Measurements from ENCODE around the gene SCYGR2.
A peak's percentile ranks its signal among the peaks of the same experiment; 100 is the strongest.

Gene SCYGR2

GRCh38 chr2:227597036-227597435 lies 1.7 kb upstream of the SCYGR2 start:
- peaks cover 23% of the 10 kb centered on the region for H3K27me3 Mint-ChIP-seq
- H3K9me3 Mint-ChIP-seq, result no peaks in the 10 kb centered on the region

DNA sequence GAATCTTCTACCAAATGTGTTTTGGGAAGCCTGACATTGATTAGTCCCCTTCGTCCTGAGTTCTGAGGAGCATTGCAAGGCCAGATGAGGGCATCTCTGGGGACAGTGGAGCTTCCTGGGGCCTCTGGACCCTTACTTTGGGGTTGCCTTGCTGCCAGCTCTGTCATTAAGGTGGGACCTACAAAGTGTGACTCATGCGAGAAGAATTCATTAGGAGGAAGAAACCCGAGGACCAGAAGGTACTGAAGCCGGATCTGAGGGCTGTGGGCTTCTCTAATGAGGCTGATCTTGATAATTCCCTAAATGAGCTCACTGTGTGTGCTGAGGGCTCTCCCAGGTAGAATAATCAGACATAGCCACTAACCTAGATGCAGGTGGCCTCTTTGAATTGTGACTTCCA lies 695 bp upstream of the SCYGR2 start:
- Mint-ChIP-seq H3K36me3 (no peaks in the 10 kb centered on the region), H3K4me3 (no peak overlapping the region), H3K27ac (no peak overlapping the region), H3K27me3 (peaks cover 26% of the 10 kb centered on the region), H3K9me3 (no peaks in the 10 kb centered on the region), H3K4me1 (peaks cover under 1% of the 10 kb centered on the region)
- ATAC-seq (ENCODE audit: low read depth) (no peak), DNase-seq (ENCODE audit: low spot score in 2 of 2) (no peak)

More at GRCh38 chr2:227597036-227597435, 1.7 kb upstream of the SCYGR2 start:
- H3K36me3 Mint-ChIP-seq, result no peaks in the 10 kb centered on the region
- ATAC-seq (ENCODE audit: low read depth) (no peak), DNase-seq (ENCODE audit: low spot score in 2 of 2) (no peak)
- no peak overlapping the region for H3K27ac Mint-ChIP-seq
- H3K4me1 Mint-ChIP-seq, result peaks cover 2% of the 10 kb centered on the region
- H3K4me3 Mint-ChIP-seq, result no peak overlapping the region

GRCh38 chr2:227602358-227602757 lies 3.7 kb downstream of the SCYGR2 start:
- H3K4me3 Mint-ChIP-seq, result no peak overlapping the region
- H3K9me3 Mint-ChIP-seq, result no peaks in the 10 kb centered on the region
- DNase-seq (ENCODE audit: low spot score in 2 of 2) (no peak), ATAC-seq (ENCODE audit: low read depth) (no peak)
- peaks cover 18% of the 10 kb centered on the region for H3K27me3 Mint-ChIP-seq
- H3K4me1 Mint-ChIP-seq, result no peaks in the 10 kb centered on the region
- H3K27ac Mint-ChIP-seq, result no peak overlapping the region
- no peaks in the 10 kb centered on the region for H3K36me3 Mint-ChIP-seq

GRCh38 chr2:227606476-227606875 lies 7.8 kb downstream of the SCYGR2 start:
- Mint-ChIP-seq H3K4me3 (no peak overlapping the region), H3K27me3 (peaks cover 12% of the 10 kb centered on the region), H3K9me3 (no peaks in the 10 kb centered on the region), H3K36me3 (no peaks in the 10 kb centered on the region), H3K4me1 (peaks cover 9% of the 10 kb centered on the region), H3K27ac (no peak overlapping the region)
- DNase-seq (ENCODE audit: low spot score in 2 of 2) (no peak), ATAC-seq (ENCODE audit: low read depth) (no peak)

GRCh38 chr2:227607941-227608340 lies 9.2 kb downstream of the SCYGR2 start:
- no peak overlapping the region for H3K27ac Mint-ChIP-seq
- no peak overlapping the region for H3K4me3 Mint-ChIP-seq
- H3K36me3 Mint-ChIP-seq, result no peaks in the 10 kb centered on the region
- peaks cover 9% of the 10 kb centered on the region for H3K4me1 Mint-ChIP-seq
- H3K9me3 Mint-ChIP-seq, result no peaks in the 10 kb centered on the region
- no peak for DNase-seq (ENCODE audit: low spot score in 2 of 2)
- no peak for ATAC-seq (ENCODE audit: low read depth)
- H3K27me3 Mint-ChIP-seq, result peaks cover 13% of the 10 kb centered on the region

DNA sequence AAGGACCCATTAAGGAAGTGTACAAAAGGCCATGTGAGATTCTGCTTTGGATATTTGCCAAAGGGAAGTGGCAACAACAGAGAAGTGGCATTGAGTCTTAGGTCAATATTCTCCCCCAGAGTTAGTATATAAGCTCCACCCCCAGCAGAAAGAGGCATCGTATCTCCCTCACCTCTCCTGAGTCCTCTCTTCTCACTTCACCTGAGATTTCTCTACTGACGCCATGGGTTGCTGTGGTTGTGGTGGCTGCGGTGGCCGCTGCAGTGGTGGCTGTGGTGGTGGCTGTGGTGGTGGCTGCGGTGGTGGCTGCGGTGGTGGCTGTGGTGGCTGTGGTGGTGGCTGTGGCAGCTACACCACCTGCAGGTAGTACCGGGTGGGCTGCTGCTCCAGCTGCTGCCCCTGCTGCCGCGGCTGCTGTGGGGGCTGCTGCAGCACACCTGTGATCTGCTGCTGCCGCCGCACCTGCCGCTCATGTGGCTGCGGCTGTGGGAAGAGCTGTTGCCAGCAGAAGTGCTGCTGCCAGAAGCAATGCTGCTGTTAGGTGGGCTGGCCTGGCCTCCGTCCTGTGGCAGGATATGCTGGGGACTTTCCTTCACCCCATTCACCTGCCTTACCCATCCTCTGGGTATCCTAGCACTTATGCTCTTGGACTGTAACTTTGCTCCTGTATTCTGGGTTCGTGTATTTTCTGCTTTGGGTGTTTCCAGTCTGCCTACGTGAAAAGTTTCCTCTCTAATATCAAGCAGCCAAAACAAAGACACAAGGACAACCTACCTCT lies 10.1 kb downstream of the SCYGR2 start:
- H3K4me3 Mint-ChIP-seq, result no peak overlapping the region
- H3K4me1 Mint-ChIP-seq, result peaks cover 9% of the 10 kb centered on the region
- H3K27ac Mint-ChIP-seq, result peak overlapping the region; percentile 81
- DNase-seq (ENCODE audit: low spot score in 2 of 2) (peak; percentile 26 to 38), ATAC-seq (ENCODE audit: low read depth) (peak; percentile 93)
- peaks cover 13% of the 10 kb centered on the region for H3K27me3 Mint-ChIP-seq
- no peaks in the 10 kb centered on the region for H3K36me3 Mint-ChIP-seq
- H3K9me3 Mint-ChIP-seq, result no peaks in the 10 kb centered on the region

GRCh38 chr2:227610123-227610522 lies 11.4 kb downstream of the SCYGR2 start:
- H3K4me3 Mint-ChIP-seq, result no peak overlapping the region
- H3K27ac Mint-ChIP-seq, result no peak overlapping the region

GRCh38 chr2:227612546-227613271 lies 14.0 kb downstream of the SCYGR2 start:
- DNase-seq (ENCODE audit: low spot score in 2 of 2) (no peak), ATAC-seq (ENCODE audit: low read depth) (no peak)
- peaks cover 16% of the 10 kb centered on the region for H3K27me3 Mint-ChIP-seq
- peaks cover 9% of the 10 kb centered on the region for H3K4me1 Mint-ChIP-seq
- H3K27ac Mint-ChIP-seq, result no peak overlapping the region
- no peak overlapping the region for H3K4me3 Mint-ChIP-seq
- no peaks in the 10 kb centered on the region for H3K9me3 Mint-ChIP-seq
- no peaks in the 10 kb centered on the region for H3K36me3 Mint-ChIP-seq

More at GRCh38 chr2:227610123-227610522, 11.4 kb downstream of the SCYGR2 start:
- Mint-ChIP-seq H3K4me1 (peaks cover 9% of the 10 kb centered on the region), H3K27me3 (peaks cover 11% of the 10 kb centered on the region), H3K9me3 (no peaks in the 10 kb centered on the region), H3K36me3 (no peaks in the 10 kb centered on the region)
- DNase-seq (ENCODE audit: low spot score in 2 of 2) (no peak), ATAC-seq (ENCODE audit: low read depth) (no peak)

DNA sequence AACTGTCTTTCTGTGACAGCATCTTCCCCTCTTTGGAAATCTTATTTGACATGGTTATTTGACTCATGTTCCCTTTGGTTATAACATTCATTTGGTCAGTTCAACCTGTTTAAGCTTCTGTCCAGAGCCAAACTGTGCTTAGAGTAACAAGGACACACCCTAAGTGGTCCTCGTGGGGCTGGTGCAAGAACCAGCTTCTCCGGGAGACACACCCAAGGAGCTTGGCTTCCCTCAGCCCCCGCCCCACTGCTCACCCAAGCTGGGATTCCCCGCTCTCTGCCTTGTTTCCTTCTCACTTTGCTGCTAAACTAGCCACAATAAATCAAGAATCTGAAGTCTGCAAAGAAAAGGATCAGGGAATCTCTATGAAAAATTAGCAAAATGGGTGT lies 14.6 kb downstream of the SCYGR2 start:
- ATAC-seq (ENCODE audit: low read depth), result no peak

DNA sequence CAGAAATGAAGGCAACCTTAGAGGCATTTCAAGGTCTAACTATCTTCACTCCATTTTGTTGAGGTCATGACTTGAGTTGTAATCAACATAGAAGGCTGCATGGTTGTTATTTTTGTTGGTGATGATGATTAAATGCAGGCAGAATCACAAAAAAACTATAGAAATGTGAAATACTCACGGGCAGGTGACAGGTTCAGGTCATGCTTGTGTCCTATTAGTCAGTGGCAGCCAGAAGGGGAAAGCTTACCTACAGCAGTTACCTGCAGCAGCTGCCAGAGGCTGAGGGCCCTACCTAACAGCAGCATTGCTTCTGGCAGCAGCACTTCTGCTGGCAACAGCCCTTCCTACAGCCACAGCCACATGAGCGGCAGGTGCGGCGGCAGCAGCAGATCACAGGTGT lies 15.6 kb downstream of the SCYGR2 start:
- H3K9me3 Mint-ChIP-seq, result no peaks in the 10 kb centered on the region
- H3K36me3 Mint-ChIP-seq, result no peaks in the 10 kb centered on the region
- H3K4me3 Mint-ChIP-seq, result no peak overlapping the region
- no peak overlapping the region for H3K27ac Mint-ChIP-seq
- ATAC-seq (ENCODE audit: low read depth) (no peak), DNase-seq (ENCODE audit: low spot score in 2 of 2) (no peak)
- peaks cover 21% of the 10 kb centered on the region for H3K27me3 Mint-ChIP-seq
- H3K4me1 Mint-ChIP-seq, result peaks cover 3% of the 10 kb centered on the region

More for the DNA sequence above, 14.6 kb downstream of the SCYGR2 start:
- peaks cover 9% of the 10 kb centered on the region for H3K4me1 Mint-ChIP-seq
- H3K27me3 Mint-ChIP-seq, result peaks cover 21% of the 10 kb centered on the region
- DNase-seq (ENCODE audit: low spot score in 2 of 2), result no peak
- no peaks in the 10 kb centered on the region for H3K36me3 Mint-ChIP-seq
- no peak overlapping the region for H3K4me3 Mint-ChIP-seq
- H3K27ac Mint-ChIP-seq, result no peak overlapping the region
- no peaks in the 10 kb centered on the region for H3K9me3 Mint-ChIP-seq

DNA sequence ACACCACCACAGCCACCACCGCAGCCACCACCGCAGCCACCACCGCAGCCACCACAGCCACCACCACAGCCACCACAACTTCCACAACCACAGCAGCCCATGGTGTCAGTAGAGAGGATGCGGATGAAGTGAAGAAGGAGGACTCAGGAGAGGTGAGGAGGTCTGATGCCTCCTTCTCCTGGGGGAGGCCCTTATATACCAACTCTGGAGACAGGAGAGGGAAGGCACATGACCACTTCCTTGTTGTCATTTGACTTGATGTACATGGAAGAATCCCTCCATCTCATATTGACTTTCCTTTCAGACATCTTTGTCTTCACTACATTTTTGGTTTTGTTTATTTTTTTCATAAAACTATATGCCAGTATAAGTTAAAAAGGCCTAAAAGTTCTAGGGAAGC lies 16.0 kb downstream of the SCYGR2 start, which contains the start of gene SCYGR3:
TSS of gene SCYGR3 (minus strand) at position 101 of the 400 bp plus-strand sequence. CDS start at position 101, 0 bp downstream.
- no peaks in the 10 kb centered on the region for H3K36me3 Mint-ChIP-seq
- H3K9me3 Mint-ChIP-seq, result no peaks in the 10 kb centered on the region
- peaks cover 21% of the 10 kb centered on the region for H3K27me3 Mint-ChIP-seq
- H3K27ac Mint-ChIP-seq, result no peak within 1 kb of the TSS
- DNase-seq (ENCODE audit: low spot score in 2 of 2), result no peak
- H3K4me1 Mint-ChIP-seq, result peaks cover 3% of the 10 kb centered on the region
- ATAC-seq (ENCODE audit: low read depth), result no peak
- no peak within 1 kb of the TSS for H3K4me3 Mint-ChIP-seq

GRCh38 chr2:227615181-227615580 lies 16.5 kb downstream of the SCYGR2 start:
- DNase-seq (ENCODE audit: low spot score in 2 of 2) (no peak), ATAC-seq (ENCODE audit: low read depth) (no peak)
- H3K4me1 Mint-ChIP-seq, result peaks cover under 1% of the 10 kb centered on the region
- no peak overlapping the region for H3K27ac Mint-ChIP-seq
- H3K4me3 Mint-ChIP-seq, result no peak overlapping the region
- no peaks in the 10 kb centered on the region for H3K9me3 Mint-ChIP-seq
- H3K36me3 Mint-ChIP-seq, result no peaks in the 10 kb centered on the region
- H3K27me3 Mint-ChIP-seq, result peaks cover 21% of the 10 kb centered on the region

GRCh38 chr2:227615906-227616305 lies 17.2 kb downstream of the SCYGR2 start:
- Mint-ChIP-seq H3K27ac (no peak overlapping the region), H3K27me3 (peaks cover 23% of the 10 kb centered on the region), H3K36me3 (no peaks in the 10 kb centered on the region), H3K4me3 (no peak overlapping the region), H3K9me3 (no peaks in the 10 kb centered on the region), H3K4me1 (no peaks in the 10 kb centered on the region)
- no peak for ATAC-seq (ENCODE audit: low read depth)
- DNase-seq (ENCODE audit: low spot score in 2 of 2), result no peak

GRCh38 chr2:227616631-227617030 lies 17.9 kb downstream of the SCYGR2 start:
- H3K27ac Mint-ChIP-seq, result no peak overlapping the region
- ATAC-seq (ENCODE audit: low read depth), result no peak

More at GRCh38 chr2:227616631-227617030, 17.9 kb downstream of the SCYGR2 start:
- H3K27me3 Mint-ChIP-seq, result peaks cover 26% of the 10 kb centered on the region
- no peaks in the 10 kb centered on the region for H3K4me1 Mint-ChIP-seq
- no peak overlapping the region for H3K4me3 Mint-ChIP-seq
- DNase-seq (ENCODE audit: low spot score in 2 of 2), result no peak
- no peaks in the 10 kb centered on the region for H3K36me3 Mint-ChIP-seq
- H3K9me3 Mint-ChIP-seq, result no peaks in the 10 kb centered on the region
